ENCODE results near the gene RCSD1.

The RCSD1 gene

GRCh38 chr1:167618366-167618765, 11.7 kb upstream of the RCSD1 start:
- DNase-seq (ENCODE audit: low read depth): no peak

DNA sequence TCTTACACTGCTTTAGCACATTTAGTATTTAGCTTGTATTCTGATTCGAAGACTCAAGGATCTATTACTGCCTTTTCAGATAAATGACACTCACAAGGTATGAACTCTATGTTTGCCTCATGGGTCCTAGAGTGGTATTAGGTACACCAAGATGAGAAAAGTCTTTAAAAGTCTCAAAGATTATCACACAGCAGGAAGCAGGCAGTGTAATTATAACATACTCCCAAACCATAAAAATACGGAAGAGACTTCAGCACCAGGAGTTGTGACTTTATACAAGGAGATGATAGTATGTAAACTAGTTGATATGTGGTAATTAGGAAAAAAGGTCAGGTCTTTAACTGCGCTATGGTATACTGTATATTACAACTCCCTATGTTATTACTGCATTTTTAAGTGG, 11.2 kb upstream of the RCSD1 start:
- DNase-seq (ENCODE audit: low read depth): no peak

GRCh38 chr1:167620002-167620401, 10.0 kb upstream of the RCSD1 start:
- no peak for DNase-seq (ENCODE audit: low read depth)

DNA sequence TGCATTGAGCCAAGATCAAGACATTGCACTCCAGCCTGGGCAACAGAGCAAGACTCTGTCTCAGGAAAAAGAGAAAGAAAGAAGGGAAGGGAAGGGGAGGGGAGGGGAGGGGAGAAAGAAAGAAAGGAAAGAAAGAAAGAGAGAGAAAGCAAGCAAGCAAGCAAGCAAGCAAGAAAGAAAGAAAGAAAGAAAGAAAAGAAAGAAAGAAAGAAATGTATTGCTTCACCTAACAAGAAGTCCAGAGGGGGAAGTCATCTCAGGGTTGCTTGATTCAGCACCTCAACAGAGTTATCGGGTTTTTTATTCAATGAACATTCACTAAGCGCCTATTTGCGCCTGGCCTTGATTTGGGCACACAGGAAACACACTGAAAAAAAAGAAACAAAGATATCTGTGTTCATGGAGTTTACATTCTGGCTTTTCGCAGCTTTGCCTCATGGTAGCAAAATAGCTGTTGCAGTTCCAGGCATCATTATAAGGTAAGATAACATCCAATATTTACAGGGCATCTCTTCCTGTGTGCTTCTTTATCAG, 8.2 kb upstream of the RCSD1 start:
- no peak for DNase-seq (ENCODE audit: low read depth)

- DNase-seq (ENCODE audit: low read depth): no peak
These were observed 6.1 kb upstream of the RCSD1 start for GRCh38 chr1:167623951-167624350.

DNA sequence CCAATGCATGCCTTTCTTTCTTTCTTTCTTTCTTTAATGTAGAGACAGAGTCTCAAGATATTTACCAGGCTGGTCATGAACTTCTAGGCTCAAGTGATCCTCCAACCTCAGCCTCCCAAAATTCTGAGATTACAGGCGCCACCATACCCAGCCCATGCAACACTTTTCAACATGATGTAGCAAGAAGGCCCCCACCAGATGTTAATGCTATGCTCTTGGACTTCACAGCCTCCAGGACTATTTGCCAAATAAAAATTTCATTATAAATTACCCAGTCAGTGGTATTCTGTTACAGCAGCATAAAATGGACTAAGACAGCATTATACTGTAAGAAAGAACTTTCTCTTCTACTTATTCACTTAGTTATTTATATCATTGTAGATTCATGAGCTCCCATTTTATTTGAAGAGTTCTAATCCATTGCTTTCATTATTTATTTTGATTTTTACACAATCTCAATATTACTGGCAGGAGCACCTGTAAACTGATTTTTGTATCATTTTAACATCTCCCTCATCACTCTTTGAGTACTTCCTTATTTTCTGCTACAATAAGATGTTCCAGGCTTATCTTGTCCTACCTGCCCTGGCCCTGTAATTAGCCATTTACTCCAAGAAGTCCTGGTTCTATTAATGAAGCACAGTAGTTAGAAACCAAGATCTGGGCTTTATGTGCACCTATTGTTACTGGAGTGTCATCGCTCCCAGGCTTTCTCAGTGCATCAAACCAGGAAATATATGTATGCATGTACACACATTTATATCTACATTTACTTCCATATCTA, 4.8 kb upstream of the RCSD1 start:
- DNase-seq (ENCODE audit: low read depth): no peak

DNA sequence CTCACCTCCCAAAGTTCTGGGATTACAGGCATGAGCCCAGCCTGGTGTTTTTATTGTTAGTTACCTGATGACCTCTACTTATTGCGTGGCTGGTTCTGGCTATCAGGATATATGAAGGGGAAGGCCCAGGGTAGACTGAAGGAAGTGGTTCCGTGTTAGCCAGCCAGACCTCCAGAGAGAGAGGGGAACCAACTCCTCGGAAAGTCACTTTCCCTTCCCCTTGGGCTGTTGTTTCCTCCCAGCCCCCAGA, 2.5 kb upstream of the RCSD1 start:
- DNase-seq (ENCODE audit: low read depth): no peak

- DNase-seq (ENCODE audit: low read depth): no peak
These were observed 2.0 kb upstream of the RCSD1 start for GRCh38 chr1:167627865-167628641.

DNA sequence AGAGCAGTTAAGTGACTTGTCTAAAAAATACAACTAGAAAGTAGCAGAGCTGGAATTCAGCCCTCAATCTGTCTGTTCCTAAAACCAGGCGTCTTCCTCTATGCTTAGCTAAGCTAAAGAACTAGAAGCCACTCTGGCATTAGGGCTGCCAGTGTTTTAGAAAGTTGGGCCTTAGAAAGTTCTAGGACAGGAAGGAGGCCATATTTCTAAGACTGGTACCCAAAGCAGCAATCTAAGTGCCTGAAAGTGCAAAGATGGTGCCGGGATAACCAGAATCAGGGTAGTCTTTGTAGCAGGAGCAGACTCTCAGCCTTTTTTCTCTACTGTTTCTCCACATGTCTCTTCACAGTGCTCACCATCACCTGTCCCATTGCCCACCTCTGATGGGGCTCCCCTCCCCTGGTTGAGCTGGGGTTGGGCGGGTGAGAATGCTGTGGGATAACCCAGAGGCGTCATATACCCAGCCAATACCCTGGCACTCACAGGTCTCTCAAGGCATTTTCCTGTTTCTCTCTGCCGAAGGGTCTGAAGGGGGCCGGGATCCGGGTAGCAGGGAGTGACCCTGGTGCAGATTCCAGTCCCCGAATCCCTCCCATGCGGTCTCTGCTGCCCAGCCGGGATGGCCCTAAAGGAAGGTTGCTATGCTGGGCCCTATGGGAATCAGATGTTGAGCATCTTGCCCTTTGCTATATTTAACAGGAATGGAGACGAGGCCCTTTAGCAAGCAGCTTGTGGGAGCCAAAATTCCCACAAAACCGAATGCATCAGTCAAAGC, 1.1 kb upstream of the RCSD1 start:
- DNase-seq (ENCODE audit: low read depth): no peak

DNA sequence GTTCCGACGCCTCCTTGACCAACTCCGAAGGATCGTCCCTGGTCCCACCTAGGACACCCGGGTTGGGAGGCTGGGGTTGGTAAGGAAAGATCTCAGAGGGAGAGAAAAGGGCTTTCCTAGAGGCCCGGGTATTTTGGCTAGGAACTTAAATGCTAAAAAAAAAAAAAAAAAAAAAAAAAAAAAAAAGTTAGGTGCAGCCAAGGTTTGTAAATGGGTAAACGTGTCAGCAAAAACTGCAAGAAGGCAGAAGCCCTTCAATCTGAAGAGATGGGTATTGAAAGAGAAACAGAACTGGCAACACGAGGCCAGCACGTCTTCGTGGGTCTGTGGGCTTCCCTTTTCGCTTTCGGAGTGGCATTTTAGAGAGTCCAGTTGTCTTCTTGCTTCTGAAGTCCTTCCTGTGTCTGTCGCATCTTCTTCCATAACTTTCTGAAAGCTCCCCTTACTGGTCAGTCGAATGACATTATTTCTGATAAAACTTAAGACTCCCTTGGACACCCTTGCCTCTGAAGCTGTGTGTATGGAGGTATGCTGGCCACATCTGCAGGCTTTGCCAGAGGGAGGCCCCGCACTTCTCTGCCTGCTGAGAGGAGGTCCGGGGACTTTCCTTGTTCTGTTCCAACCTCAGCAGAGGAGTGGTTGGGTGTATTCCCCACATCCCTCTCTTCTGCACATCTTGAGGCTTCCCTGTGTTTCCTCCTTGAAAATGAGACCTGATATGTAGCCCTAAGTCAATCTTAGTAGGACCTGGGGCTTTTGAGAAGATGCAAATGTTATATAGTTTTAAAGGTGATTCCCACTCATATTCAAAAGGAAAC, 745 bp downstream of the RCSD1 start:
- DNase-seq (ENCODE audit: low read depth): no peak

DNA sequence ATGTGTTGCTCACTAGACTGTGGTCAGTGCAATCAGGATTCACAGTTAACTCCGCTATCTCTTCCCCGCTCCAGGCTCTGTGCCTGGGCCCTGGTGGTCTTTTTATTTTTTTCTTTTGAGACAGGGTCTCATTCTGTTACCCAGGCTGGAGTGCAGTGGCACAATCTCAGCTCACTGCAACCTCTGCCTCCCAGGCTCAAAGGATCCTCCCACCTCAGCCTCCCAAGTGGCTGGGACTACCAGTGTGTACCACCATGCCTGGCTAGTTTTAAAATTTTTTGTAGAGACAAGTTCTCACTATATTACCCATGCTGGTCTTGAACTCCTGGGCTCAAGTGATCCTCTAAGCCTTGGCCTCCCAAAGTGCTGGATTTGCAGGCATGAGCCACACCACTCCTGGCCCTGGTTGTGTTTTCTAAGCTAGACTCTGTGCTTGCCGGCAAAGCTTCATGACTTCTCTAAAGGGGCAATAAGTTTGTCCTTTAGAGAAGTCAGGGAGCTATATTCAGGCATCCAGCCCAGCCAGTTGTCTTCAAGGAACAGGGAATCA, 1.4 kb downstream of the RCSD1 start:
- no peak for DNase-seq (ENCODE audit: low read depth)

- DNase-seq (ENCODE audit: low read depth): no peak
These were observed 2.0 kb downstream of the RCSD1 start for GRCh38 chr1:167631936-167632614.

- no peak for DNase-seq (ENCODE audit: low read depth)
These were observed 3.4 kb downstream of the RCSD1 start for GRCh38 chr1:167633258-167633944.

DNA sequence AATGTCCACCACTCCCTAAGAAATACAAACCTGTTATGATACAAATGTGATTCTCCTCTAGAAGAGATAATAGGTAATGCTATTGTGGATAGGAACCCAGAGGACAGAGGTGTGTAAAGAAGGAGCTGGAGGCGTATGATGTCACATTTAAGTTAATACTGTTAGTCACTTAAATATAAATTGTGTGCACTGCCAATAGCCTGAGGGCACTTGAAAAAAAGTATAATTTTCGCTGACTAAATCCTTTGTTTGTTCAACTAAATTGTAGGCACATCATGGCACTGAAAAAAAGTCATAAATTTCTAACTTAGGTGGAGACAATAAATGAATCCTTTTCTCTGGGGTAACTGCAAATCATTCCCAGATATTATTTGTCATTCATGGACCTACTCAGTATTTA, 4.4 kb downstream of the RCSD1 start:
- no peak for DNase-seq (ENCODE audit: low read depth)

DNA sequence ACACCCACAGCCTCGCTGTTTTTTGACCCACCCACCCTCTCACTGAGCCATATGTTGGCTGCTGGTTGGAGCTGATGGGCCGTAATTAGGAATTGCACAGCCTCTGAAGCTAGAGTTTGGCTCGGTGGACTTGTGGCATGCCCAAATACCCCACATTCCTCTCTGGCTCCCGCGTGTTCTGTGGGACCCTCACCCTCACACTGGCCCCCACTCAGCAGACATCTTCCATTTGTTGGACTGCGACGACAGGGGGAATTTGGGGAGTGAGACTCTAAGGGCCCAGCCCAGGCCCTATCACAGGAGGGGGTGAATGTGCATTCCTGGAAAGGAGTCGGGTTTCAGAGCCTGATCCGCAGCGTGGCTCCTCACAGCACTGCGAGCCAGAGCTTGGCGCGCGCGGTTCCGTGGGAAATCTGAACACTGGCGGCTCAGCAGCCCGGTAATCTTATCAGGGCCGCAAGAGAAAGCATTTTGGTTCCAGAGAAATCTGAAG, 5.2 kb downstream of the RCSD1 start:
- no peak for DNase-seq (ENCODE audit: low read depth)

DNA sequence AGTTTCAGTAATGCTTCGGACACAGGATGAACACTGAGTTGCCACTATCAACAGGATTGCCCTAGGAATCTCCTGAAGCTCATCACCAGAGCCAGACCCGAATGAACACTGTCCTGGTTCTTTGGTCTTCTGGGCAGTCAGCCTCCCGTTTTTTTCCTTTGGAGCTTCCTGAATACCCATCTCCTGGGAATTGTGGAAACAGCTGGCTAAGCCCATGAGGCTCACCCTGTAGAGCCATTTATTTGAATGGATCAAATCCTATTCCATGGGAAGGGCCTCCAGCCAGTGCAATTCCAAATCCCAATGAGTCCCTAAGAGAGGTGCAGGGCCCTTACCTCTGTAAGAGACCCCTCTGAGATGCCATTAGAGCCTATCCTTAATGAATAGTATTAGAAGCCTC, 5.9 kb downstream of the RCSD1 start:
- DNase-seq (ENCODE audit: low read depth): no peak

DNA sequence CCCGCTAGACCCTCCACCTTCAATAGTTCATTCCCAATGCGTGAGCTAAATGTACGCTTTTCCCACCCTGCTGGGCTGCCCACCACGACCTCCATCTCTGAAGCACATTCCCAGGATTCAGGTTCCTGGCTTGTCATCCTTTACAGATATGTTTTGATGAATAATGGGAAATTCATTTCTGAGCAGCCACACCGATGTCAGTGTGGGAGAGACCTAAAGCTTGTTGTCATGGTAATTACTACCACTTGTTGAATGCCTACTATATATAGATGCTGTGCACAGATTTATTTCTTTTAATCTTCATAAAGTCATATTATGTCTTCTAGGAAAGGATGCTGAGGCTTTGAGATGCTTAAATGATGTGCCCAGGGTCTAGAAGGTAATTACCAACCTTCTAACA, 8.0 kb downstream of the RCSD1 start:
- no peak for DNase-seq (ENCODE audit: low read depth)

GRCh38 chr1:167640051-167640450, 10.0 kb downstream of the RCSD1 start:
- no peak for DNase-seq (ENCODE audit: low read depth)

DNA sequence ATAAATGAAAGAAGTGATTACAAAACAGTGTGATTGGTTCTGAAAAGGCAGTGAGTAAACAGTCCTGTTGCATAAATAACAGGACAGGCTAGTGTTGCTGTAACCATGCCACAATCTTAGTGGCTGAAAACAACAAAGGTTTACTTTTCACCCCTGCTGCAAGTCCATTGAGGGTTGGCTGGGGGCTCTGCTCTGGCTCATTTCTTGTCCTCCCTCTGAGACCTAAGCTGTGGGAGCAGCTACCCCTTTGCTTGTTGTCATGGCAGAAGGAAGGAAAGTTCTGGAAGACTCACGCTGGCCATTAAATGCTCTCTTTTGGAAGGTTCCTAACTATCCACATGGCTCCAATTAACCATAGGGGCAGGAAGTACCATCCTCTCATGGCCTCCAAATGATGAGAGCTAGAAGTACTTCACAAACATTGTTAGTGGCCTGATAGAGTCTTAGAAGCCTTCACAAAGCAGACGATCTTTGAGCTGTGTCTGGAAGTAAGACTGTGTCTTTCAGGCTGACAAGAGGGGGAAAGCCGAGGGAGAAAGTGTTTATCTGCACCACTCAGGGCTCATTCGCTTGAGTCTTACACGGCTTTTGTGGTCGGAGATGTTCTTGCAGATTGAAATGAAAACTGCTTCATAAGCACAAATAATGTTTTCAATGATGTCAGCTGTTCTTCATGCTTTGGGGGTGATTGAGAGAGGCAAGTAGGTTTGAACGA, 11.9 kb downstream of the RCSD1 start:
- no peak for DNase-seq (ENCODE audit: low read depth)

DNA sequence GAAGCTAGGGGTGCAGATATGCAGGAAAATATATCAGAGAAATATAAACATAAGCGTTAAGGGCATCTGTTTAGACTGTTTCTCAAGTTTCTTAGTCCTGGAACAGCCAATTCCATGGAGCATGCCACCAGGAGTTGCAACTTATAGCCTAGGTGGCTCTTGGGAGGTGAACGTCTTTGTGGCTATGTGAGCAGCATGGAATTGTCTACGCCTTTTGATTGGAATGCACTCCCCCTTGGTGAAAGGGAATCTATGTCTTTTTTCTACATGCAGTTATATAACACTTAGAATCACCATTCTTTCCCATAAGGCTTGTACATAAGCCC, 12.4 kb downstream of the RCSD1 start:
- DNase-seq (ENCODE audit: low read depth): no peak

Measured in fibroblast of the conjunctiva (primary cell).